Suppressor macrophage treated with lipopolysaccharide for 4 hours (primary cell): Measurements from ENCODE around the gene TAL2.

Experiments used
- DNase-seq: peaks from one replicate; pipeline ENCODE4 v3.0.0-alpha.2; 2020

Gene TAL2

DNA sequence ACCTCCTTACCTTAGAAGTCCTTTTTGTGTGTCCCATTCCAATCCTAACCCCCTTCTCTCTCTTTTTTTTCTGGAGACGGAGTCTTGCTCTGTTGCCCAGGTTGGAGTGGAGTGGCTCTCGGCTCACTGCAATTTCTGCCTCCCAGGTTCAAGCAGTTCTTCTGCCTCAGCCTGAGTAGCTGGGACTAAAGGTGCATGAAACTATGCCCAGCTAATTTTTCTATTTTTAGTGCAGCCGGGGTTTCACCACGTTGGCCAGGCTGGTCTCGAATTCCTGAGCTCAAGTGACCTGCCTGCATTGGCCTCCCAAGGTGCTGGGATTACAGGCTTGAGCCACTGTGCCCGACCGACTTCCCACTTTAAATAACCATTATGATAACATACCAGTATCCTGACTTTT is 49.6 kb downstream of the TAL2 start:
- no peak for DNase-seq

DNA sequence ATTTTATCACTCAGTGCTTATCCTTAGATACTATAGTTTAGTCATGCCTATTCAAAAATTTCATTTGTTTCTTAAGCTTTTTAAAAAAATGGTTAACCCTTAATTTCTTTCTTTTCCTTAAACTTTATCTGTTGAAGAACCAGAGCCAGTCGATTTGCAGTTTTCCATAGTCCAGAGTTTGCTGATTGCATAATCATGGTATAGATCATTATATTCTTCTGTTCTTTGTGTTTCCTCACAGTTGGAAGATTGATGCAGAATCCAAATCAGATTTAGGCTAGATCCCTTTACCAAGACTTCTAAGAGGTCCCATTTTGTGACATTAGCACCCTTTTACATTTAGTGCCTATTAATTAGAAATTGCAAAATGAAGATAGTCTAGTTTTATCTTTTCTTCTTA is 50.0 kb downstream of the TAL2 start:
- no peak for DNase-seq
